GM23338 (cell line): ENCODE data around the gene EFHD2. TPM values are rescaled to one million over a fixed set of nuclear protein-coding genes. Genes with fewer than 3 reads are reported as not detected.

Experiments
- ATAC-seq: fragments of 200-7000 bp; cut with Tn5 transposase; 3 replicates; pipeline ENCODE4 v1.9.1; 2020
- DNase-seq: peaks from one replicate; pipeline ENCODE4 v3.0.0-alpha.2; 2015; ENCODE audit warnings: low spot score
- H2AFZ ChIP-seq: fragments of 200-600 bp; sonication (generic); 2 replicates; pipeline ENCODE4 v1.8.0; 2016; ENCODE audit warnings: antibody characterized with exemption, mild to moderate bottlenecking, moderate library complexity
- H3F3A ChIP-seq: fragments of 200-600 bp; sonication (generic); replicated peaks from 2 replicates; pipeline ENCODE4 v1.8.0; 2017; ENCODE audit warnings: antibody characterized with exemption, mixed run types, low read depth
- H3K27ac ChIP-seq: fragments of 200-600 bp; sonication (generic); 2 replicates; pipeline ENCODE4 v1.6.1; 2016; ENCODE audit warnings: low read depth
- H3K27me3 ChIP-seq: fragments of 200-600 bp; sonication (generic); 2 replicates; pipeline ENCODE4 v1.8.0; 2016; ENCODE audit warnings: mild to moderate bottlenecking, mixed run types, moderate library complexity; ENCODE audit not compliant: insufficient read depth
- H3K36me3 ChIP-seq: fragments of 200-600 bp; sonication (generic); 2 replicates; pipeline ENCODE4 v1.8.0; 2016; ENCODE audit warnings: mild to moderate bottlenecking; ENCODE audit not compliant: insufficient read depth
- H3K4me1 ChIP-seq: fragments of 200-600 bp; sonication (generic); 2 replicates; pipeline ENCODE4 v1.8.0; 2016; ENCODE audit warnings: mild to moderate bottlenecking, moderate library complexity; ENCODE audit not compliant: insufficient read depth
- H3K4me2 ChIP-seq: fragments of 200-600 bp; sonication (generic); 2 replicates; pipeline ENCODE4 v1.7.1; 2017; ENCODE audit warnings: mixed run types
- H3K4me3 ChIP-seq: fragments of 200-600 bp; sonication (generic); 2 replicates; pipeline ENCODE4 v1.6.1; 2016; ENCODE audit warnings: mixed run types
- H3K79me2 ChIP-seq: fragments of 200-600 bp; sonication (generic); replicated peaks from 2 replicates; pipeline ENCODE4 v1.8.0; 2017; ENCODE audit warnings: mild to moderate bottlenecking; ENCODE audit not compliant: insufficient read depth
- H3K9me2 ChIP-seq: fragments of 200-600 bp; sonication (generic); 2 replicates; pipeline ENCODE4 v1.8.0; 2017; ENCODE audit not compliant: insufficient read depth
- H4K20me1 ChIP-seq: fragments of 200-600 bp; sonication (generic); replicated peaks from 2 replicates; pipeline ENCODE4 v1.8.0; 2017; ENCODE audit warnings: mild to moderate bottlenecking; ENCODE audit not compliant: insufficient read depth
- H3K27ac Mint-ChIP-seq: 2 replicates; pipeline ENCODE4 v1.8.0; 2020; ENCODE audit warnings: inconsistent platforms, mild to moderate bottlenecking, moderate library complexity, mixed read lengths
- H3K27me3 Mint-ChIP-seq: 3 replicates; pipeline ENCODE4 v1.8.0; 2022; ENCODE audit warnings: low read depth, mild to moderate bottlenecking, moderate library complexity, mixed read lengths, inconsistent platforms; ENCODE audit not compliant: insufficient read depth, poor library complexity
- H3K36me3 Mint-ChIP-seq: 3 replicates; pipeline ENCODE4 v1.8.0; 2021; ENCODE audit warnings: low read depth, mild to moderate bottlenecking, inconsistent platforms, moderate library complexity, mixed read lengths
- H3K4me1 Mint-ChIP-seq: 3 replicates; pipeline ENCODE4 v1.8.0; 2020; ENCODE audit warnings: mild to moderate bottlenecking, inconsistent platforms, mixed read lengths
- H3K4me3 Mint-ChIP-seq: 3 replicates; pipeline ENCODE4 v1.8.0; 2021; ENCODE audit warnings: moderate library complexity, mild to moderate bottlenecking, inconsistent platforms, mixed read lengths
- H3K9me3 Mint-ChIP-seq: 3 replicates; pipeline ENCODE4 v1.8.0; 2020; ENCODE audit warnings: moderate library complexity, mild to moderate bottlenecking, inconsistent platforms, mixed read lengths
- JUNB ChIP-seq: IDR thresholded peaks from one replicate; pipeline ENCODE4 v1.6.1; 2016; ENCODE audit warnings: antibody characterized with exemption; ENCODE audit not compliant: unreplicated experiment
- NANOG ChIP-seq: IDR thresholded peaks from 2 replicates; pipeline ENCODE4 v1.6.1; 2016; ENCODE audit warnings: antibody characterized with exemption, borderline replicate concordance
- ZNF331 ChIP-seq: fragments of 250-450 bp; sonication (Bioruptor Pico); IDR thresholded peaks from 2 replicates; pipeline ENCODE4 v1.5.0; 2020; ENCODE audit warnings: low read depth, mild to moderate bottlenecking, moderate library complexity
- polyA plus RNA-seq: library from polyadenylated mRNA; unstranded; fragments of >200 nt; fragmentation: Nextera tagmentation; extraction: Ambion mirVana; gene quantifications from 2 replicates; pipeline ENCODE4 v1.2.1, GENCODE V29; 2016
- total RNA-seq: library from RNA; depleted of rRNA; stranded (reverse); fragments of >200 nt; shearing (Covaris generic); gene quantifications from 2 replicates; pipeline ENCODE4 v1.2.3, GENCODE V29; 2014
- TF ChIP-seq, protein P1 (sequence below): IDR thresholded peaks from one replicate; pipeline ENCODE4 v1.6.1; 2018; ENCODE audit warnings: antibody characterized with exemption; ENCODE audit not compliant: unreplicated experiment
- TF ChIP-seq, protein P2 (sequence below): IDR thresholded peaks from 2 replicates; pipeline ENCODE4 v1.6.1; 2016; ENCODE audit warnings: antibody characterized with exemption

EFHD2 gene
- total and polyA plus RNA-seq, 2 experiments from 2014 or later: 22.8 to 23.7 TPM

- DNase-seq (no peak), ATAC-seq (peak; percentile 5; the same call in 2 of the 3 replicates)
- Histone ChIP-seq H3K27ac (no peak overlapping the region), H3K36me3 (no peaks in the 10 kb centered on the region), H4K20me1 (no peaks in the 10 kb centered on the region), H3K79me2 (no peaks in the 10 kb centered on the region), H3K4me3 (peak overlapping the region; percentile 39; the same call in 1 of the 2 replicates), H3K9me2 (no peaks in the 10 kb centered on the region), H3K27me3 (peaks cover 58% of the 10 kb centered on the region), H3K4me2 (peak overlapping the region; percentile 71), H2AFZ (no peak overlapping the region), H3K4me1 (peaks cover 38% of the 10 kb centered on the region), H3F3A (peaks cover 22% of the 10 kb centered on the region; the same call in 1 of the 2 replicates)
- Mint-ChIP-seq H3K4me1 (peaks cover 63% of the 10 kb centered on the region), H3K27ac (peak overlapping the region; percentile 72; the same call in 1 of the 2 replicates), H3K27me3 (peaks cover 68% of the 10 kb centered on the region), H3K36me3 (0 out of 3 replicates have a peak, but pooled peaks cover 2% of the 10 kb centered on the region), H3K9me3 (peaks cover 3% of the 10 kb centered on the region; the same call in 1 of the 3 replicates), H3K4me3 (peak overlapping the region; percentile 65)
- TF ChIP-seq, protein P1, sequence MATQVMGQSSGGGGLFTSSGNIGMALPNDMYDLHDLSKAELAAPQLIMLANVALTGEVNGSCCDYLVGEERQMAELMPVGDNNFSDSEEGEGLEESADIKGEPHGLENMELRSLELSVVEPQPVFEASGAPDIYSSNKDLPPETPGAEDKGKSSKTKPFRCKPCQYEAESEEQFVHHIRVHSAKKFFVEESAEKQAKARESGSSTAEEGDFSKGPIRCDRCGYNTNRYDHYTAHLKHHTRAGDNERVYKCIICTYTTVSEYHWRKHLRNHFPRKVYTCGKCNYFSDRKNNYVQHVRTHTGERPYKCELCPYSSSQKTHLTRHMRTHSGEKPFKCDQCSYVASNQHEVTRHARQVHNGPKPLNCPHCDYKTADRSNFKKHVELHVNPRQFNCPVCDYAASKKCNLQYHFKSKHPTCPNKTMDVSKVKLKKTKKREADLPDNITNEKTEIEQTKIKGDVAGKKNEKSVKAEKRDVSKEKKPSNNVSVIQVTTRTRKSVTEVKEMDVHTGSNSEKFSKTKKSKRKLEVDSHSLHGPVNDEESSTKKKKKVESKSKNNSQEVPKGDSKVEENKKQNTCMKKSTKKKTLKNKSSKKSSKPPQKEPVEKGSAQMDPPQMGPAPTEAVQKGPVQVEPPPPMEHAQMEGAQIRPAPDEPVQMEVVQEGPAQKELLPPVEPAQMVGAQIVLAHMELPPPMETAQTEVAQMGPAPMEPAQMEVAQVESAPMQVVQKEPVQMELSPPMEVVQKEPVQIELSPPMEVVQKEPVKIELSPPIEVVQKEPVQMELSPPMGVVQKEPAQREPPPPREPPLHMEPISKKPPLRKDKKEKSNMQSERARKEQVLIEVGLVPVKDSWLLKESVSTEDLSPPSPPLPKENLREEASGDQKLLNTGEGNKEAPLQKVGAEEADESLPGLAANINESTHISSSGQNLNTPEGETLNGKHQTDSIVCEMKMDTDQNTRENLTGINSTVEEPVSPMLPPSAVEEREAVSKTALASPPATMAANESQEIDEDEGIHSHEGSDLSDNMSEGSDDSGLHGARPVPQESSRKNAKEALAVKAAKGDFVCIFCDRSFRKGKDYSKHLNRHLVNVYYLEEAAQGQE: no peak
- no peak for TF ChIP-seq JUNB
- TF ChIP-seq, protein P2, sequence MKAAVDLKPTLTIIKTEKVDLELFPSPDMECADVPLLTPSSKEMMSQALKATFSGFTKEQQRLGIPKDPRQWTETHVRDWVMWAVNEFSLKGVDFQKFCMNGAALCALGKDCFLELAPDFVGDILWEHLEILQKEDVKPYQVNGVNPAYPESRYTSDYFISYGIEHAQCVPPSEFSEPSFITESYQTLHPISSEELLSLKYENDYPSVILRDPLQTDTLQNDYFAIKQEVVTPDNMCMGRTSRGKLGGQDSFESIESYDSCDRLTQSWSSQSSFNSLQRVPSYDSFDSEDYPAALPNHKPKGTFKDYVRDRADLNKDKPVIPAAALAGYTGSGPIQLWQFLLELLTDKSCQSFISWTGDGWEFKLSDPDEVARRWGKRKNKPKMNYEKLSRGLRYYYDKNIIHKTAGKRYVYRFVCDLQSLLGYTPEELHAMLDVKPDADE: no peak
- TF ChIP-seq ZNF331 (CRISPR knock-in tag): no peak
Measured at GRCh38 chr1:15383810-15384209, 25.9 kb upstream of the EFHD2 start.

GRCh38 chr1:15384301-15384901 is 25.3 kb upstream of the EFHD2 start:
- Mint-ChIP-seq H3K27me3 (peaks cover 67% of the 10 kb centered on the region), H3K36me3 (0 out of 3 replicates have a peak, but pooled peaks cover 2% of the 10 kb centered on the region), H3K27ac (peak overlapping the region; percentile 72), H3K4me1 (peaks cover 62% of the 10 kb centered on the region), H3K9me3 (peaks cover 3% of the 10 kb centered on the region; the same call in 1 of the 3 replicates), H3K4me3 (peak overlapping the region; percentile 65)
- H3F3A ChIP-seq: peaks cover 22% of the 10 kb centered on the region; the same call in 1 of the 2 replicates
- peaks cover 64% of the 10 kb centered on the region for H3K27me3 ChIP-seq
- peaks cover 34% of the 10 kb centered on the region for H3K4me1 ChIP-seq
- H3K4me3 ChIP-seq: peak overlapping the region; percentile 39
- H3K27ac ChIP-seq: no peak overlapping the region
- peak overlapping the region; percentile 71 for H3K4me2 ChIP-seq
- no peaks in the 10 kb centered on the region for H4K20me1 ChIP-seq
- peak; percentile 81 for ATAC-seq
- no peaks in the 10 kb centered on the region for H3K36me3 ChIP-seq
- no peaks in the 10 kb centered on the region for H3K79me2 ChIP-seq
- no peak for TF ChIP-seq ZNF331 (CRISPR knock-in tag)
- peak; percentile 55 for TF ChIP-seq NANOG
- no peaks in the 10 kb centered on the region for H3K9me2 ChIP-seq
- no peak overlapping the region for H2AFZ ChIP-seq
- peak; percentile 90 for DNase-seq
